Common myeloid progenitor, CD34-positive (primary cell): ENCODE results near the gene NPIPB12.
"Not testable (repeated sequence)": the region's sequence is repeated elsewhere in the genome, so short reads cannot be mapped to it uniquely, and the experiment has no call there.

ENCODE experiments used
- CTCF ChIA-PET: fragments of 350-600 bp; sonication (Branson Sonifier 250); formaldehyde crosslinking; loops from one replicate; lab custom pipeline; 2021; ENCODE audit warnings: antibody characterized with exemption; lab: Charles Lee
- POLR2A ChIA-PET: fragments of 350-600 bp; sonication (Branson Sonifier 250); formaldehyde crosslinking; loops from one replicate; lab custom pipeline; 2021; ENCODE audit warnings: antibody characterized with exemption; lab: Charles Lee
- DNase-seq, 3 donors: peaks; one replicate each; pipeline versions ENCODE4 v3.0.0 to v3.0.0-alpha.2; 2013
- H3K27ac ChIP-seq, 2 experiments: 1 replicate in 1 of 2; 2 replicates in 1 of 2; pipeline ENCODE4 v1.7.0; 2013; ENCODE audit warnings: inconsistent platforms in 2 of 2, low read length in 2 of 2, mild to moderate bottlenecking in 2 of 2, low read depth in 1 of 2, moderate library complexity in 1 of 2; ENCODE audit not compliant: severe bottlenecking in 2 of 2, insufficient read depth in 1 of 2, poor library complexity in 1 of 2
- H3K27me3 ChIP-seq, 5 experiments: replicated peaks in 2 of 5; 1 replicate in 3 of 5; 2 replicates in 2 of 5; pipeline versions ENCODE4 v1.6.1 to v1.7.0; 2013; ENCODE audit warnings: low read length in 4 of 5, mild to moderate bottlenecking in 2 of 5, moderate library complexity in 2 of 5, inconsistent platforms in 1 of 5; ENCODE audit not compliant: insufficient read depth in 5 of 5, control insufficient read depth in 4 of 5
- H3K36me3 ChIP-seq, 4 experiments: 1 replicate in 2 of 4; 2 replicates in 2 of 4; pipeline versions ENCODE4 v1.6.1 to v1.7.0; 2013; ENCODE audit warnings: low read length in 3 of 4, control low read depth in 1 of 4, mild to moderate bottlenecking in 1 of 4; ENCODE audit not compliant: control insufficient read depth in 4 of 4, insufficient read depth in 4 of 4
- H3K4me1 ChIP-seq, 4 experiments: 1 replicate in 3 of 4; 2 replicates in 1 of 4; pipeline versions ENCODE4 v1.6.1 to v1.7.1; 2013; ENCODE audit warnings: low read length in 3 of 4, mild to moderate bottlenecking in 3 of 4, control low read depth in 1 of 4, inconsistent platforms in 1 of 4, moderate library complexity in 1 of 4; ENCODE audit not compliant: control insufficient read depth in 4 of 4, insufficient read depth in 4 of 4; ENCODE audit errors: control extremely low read depth in 1 of 4
- H3K4me3 ChIP-seq, 7 experiments: 1 replicate in 4 of 7; 2 replicates in 3 of 7; pipeline versions ENCODE4 v1.5.1 to v1.7.0; 2013; ENCODE audit warnings: mild to moderate bottlenecking in 7 of 7, low read length in 6 of 7, moderate library complexity in 6 of 7, inconsistent platforms in 2 of 7, low read depth in 2 of 7, control low read depth in 1 of 7; ENCODE audit not compliant: insufficient read depth in 4 of 7, control insufficient read depth in 1 of 7; ENCODE audit errors: extremely low read depth in 1 of 7
- H3K9me3 ChIP-seq, 5 experiments: 1 replicate in 4 of 5; 2 replicates in 1 of 5; pipeline versions ENCODE4 v1.6.1 to v1.7.1; 2013; ENCODE audit warnings: low read length in 4 of 5, mild to moderate bottlenecking in 2 of 5, inconsistent platforms in 1 of 5, low read depth in 1 of 5, moderate library complexity in 1 of 5; ENCODE audit not compliant: control insufficient read depth in 4 of 5, insufficient read depth in 2 of 5; ENCODE audit errors: control extremely low read depth in 1 of 5
- WGBS: methylation state at CpG from one replicate; pipeline ENCODE4 v1.1.5; 2013; ENCODE audit not compliant: insufficient coverage; 5-methylcytosine and 5-hydroxymethylcytosine counted together

The NPIPB12 gene

DNA sequence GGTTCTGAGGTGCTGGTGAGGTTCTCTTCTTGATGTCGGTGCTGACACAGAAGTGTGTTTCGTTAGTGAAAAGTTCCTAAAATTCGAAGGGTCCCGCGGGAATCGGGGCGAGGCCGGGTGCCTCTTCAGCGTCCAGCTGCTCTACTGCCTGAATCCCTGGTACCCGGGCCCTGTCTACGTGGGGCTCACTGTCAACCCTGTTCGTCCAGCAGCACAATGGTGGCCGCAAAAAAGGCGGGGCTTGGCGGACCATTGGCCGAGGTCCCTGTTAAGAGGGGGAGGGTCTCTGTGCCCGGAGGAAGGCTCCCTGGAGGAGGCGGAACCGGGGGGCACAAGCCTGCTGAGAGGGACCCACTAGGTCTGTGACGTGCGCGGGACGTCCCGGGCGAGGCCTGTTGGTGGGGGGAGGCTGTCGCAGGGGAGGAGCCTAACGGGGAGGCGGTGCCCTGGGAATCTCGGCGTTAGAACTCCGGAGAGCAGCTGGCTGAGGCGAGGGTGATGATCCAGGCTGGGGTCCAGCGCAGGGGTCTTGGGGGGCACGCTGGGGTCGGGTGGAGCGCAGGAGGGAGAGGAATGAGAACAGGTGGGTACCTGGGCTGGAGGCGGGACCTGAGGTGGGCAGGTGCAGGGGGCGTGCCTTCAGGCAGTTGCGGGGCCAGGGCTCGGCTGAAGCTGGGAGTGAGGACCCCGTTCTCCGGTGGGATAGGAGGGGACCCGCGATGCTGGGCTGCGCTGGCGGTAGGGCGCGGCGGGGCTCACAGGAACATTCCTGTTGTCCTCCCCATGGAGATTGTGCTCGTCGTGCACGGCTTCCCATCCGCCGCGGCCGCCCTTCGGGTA, 40.0 kb downstream of the NPIPB12 start:
- CTCF ChIA-PET, POLR2A ChIA-PET: not testable (repeated sequence)
- WGBS: no CpG with 5 or more reads among the region's 57 CpGs

DNA sequence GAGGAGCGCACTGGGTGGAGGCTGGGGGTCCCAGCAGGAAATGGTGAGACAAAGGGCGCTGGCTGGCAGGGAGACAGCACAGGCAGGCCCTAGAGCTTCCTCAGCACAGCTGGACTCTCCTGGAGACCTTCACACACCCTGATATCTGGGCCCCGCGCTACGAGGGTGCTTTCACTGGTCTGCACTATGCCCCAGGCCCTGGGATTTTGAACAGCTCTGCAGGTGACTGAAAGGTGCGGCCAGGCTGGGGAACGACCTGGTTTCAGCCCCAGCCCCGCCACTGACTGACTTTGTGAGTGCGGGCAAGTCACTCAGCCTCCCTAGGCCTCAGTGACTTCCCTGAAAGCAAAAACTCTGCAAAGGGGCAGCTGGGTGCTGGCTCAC, 45.6 kb downstream of the NPIPB12 start:
- H3K4me3 ChIP-seq, H3K27ac ChIP-seq, CTCF ChIA-PET, POLR2A ChIA-PET, DNase-seq, H3K27me3 ChIP-seq, H3K4me1 ChIP-seq, H3K36me3 ChIP-seq, H3K9me3 ChIP-seq: not testable (repeated sequence)
- no CpG with 5 or more reads among the region's 9 CpGs for WGBS

More for the DNA sequence above, 40.0 kb downstream of the NPIPB12 start:
- not testable (repeated sequence) for H3K36me3 ChIP-seq, H3K27me3 ChIP-seq, H3K4me1 ChIP-seq, H3K27ac ChIP-seq, DNase-seq, H3K4me3 ChIP-seq, H3K9me3 ChIP-seq

DNA sequence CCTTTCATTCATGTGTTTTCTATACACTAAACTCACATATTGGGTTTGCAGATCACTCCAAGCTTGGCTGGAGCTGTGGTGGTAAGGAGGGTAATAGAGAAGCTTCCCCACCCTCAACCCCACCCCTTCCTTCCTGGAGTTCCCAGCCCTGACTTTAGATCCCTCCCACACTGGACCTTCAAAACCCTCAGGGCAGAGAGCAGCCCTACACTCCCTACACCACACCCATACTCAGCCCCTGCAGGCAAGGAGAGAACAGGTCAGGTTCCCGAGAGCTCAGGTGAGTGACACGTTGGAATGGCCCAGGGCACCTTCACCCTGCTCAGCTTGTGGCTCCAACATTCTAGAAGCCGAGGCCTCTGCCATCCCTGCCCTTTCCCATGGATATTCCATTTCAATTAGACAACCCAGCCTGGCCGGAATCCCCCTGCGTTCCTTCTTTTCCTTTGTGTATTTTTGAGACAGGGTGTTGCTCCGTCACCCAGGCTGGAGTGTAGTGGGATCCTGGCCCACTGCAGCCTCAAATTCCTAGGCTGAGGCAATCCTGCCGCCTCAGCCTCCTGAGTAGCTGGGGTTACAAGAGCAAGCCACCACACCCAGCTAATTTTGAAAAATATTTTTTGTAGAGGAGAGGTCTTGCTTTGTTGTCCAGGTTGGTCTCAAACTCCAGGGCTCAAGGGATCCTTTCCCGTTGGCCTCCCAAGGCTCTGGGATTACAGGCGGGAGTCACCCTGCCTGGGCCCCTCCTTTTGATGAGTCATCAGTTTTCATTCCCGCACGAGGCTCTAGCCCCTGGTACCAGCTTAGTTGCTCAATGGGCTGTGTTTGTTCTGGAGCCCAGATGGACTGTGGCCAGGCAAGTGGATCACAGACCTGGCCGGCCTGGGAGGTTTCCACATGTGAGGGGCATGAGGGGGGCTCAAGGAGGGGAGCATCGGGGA, 46.2 kb downstream of the NPIPB12 start, which contains the start of gene SULT1A4:
SULT1A4 (plus strand) TSS at position 208 of the 941 bp plus-strand sequence. CDS start 1,473 bp downstream, outside the sequence.
- no CpG with 5 or more reads among the region's 13 CpGs for WGBS
- H3K4me1 ChIP-seq, CTCF ChIA-PET, DNase-seq, H3K9me3 ChIP-seq, H3K27ac ChIP-seq, POLR2A ChIA-PET, H3K27me3 ChIP-seq, H3K4me3 ChIP-seq, H3K36me3 ChIP-seq: not testable (repeated sequence)

DNA sequence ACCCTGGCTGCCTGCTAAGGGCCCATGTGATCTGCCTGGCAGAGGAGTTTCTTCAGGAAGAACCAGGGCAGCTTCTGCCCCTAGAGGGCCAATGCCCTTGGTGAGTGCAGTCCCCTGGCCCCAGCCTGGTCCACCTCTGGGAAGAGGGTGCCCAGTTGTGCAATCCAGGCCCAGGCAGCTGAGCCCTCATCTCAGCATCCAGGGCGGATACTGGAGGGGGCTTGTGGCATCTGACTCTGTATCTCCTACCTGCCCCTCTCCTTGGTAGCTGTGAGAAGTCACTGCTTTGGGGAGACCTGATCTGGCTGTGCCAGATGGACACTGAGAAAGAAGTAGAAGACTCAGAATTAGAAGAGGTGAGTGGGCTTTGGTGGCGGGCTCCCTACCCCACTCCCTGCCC, 48.5 kb downstream of the NPIPB12 start:
- H3K4me1 ChIP-seq, POLR2A ChIA-PET, CTCF ChIA-PET, H3K27me3 ChIP-seq, H3K27ac ChIP-seq, H3K9me3 ChIP-seq, H3K36me3 ChIP-seq, DNase-seq, H3K4me3 ChIP-seq: not testable (repeated sequence)
- no CpG with 5 or more reads among the region's 2 CpGs for WGBS

DNA sequence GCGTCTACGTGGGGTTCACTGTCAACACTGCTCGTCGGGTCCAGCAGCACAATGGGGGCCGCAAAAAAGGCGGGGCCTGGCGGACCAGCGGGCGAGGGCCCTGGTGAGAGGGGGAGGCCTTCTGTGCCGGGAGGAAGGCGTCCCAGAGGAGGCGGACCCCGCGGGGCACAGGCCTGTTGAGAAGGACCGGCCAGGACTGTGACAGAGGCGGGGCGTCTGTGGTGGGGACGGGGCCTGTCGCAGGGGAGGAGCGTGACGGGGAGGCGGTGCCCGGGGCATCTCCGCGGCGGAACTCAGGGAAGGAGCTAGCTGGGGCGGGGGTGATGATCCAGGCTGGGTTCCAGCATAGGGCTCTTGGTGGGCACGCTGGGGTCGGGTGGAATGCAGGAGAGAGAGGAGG, 51.4 kb downstream of the NPIPB12 start:
- DNase-seq, H3K27me3 ChIP-seq, H3K9me3 ChIP-seq, H3K4me3 ChIP-seq, CTCF ChIA-PET, POLR2A ChIA-PET, H3K4me1 ChIP-seq, H3K36me3 ChIP-seq, H3K27ac ChIP-seq: not testable (repeated sequence)
- no CpG with 5 or more reads among the region's 29 CpGs for WGBS

DNA sequence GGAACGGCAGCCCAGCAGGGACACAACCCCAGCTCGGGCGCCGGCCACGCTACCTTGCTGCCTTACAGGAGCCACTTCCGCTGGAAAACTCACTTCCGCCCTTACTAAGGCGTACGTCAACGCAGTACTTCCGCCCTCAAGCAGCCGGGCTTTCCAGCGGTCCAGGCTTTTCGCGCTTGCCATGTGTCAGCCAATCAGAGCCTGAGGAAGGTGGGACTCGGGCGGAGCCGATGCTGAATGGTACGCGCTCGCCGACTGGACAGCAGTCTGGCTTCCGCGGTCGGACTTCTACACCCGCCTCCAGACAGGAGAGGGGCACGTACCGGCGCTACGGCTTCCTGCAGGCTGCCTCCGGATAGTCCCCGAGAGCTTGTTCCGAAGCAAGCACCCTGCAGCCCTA, 51.9 kb downstream of the NPIPB12 start, which contains the start of the genes BOLA2 and SLX1B:
BOLA2 (minus strand) TSS at position 83 of the 400 bp plus-strand sequence. CDS start 98 bp downstream, outside the sequence.
SLX1B (plus strand) TSS at position 265 of the 400 bp plus-strand sequence.
- not testable (repeated sequence) for H3K4me1 ChIP-seq

More for the DNA sequence above, 51.9 kb downstream of the NPIPB12 start, which contains the start of the genes BOLA2 and SLX1B:
- H3K27me3 ChIP-seq, H3K9me3 ChIP-seq, POLR2A ChIA-PET, CTCF ChIA-PET, H3K36me3 ChIP-seq, H3K27ac ChIP-seq, H3K4me3 ChIP-seq, DNase-seq: not testable (repeated sequence)
- no CpG with 5 or more reads among the region's 33 CpGs for WGBS
